ENCODE results near the gene PPP2R5B. TPM values are rescaled to one million over a fixed set of nuclear protein-coding genes. Genes with fewer than 3 reads are reported as not detected.

The PPP2R5B gene
- total RNA-seq, 1 experiment from 2014 or later = 8.7 TPM

GRCh38 chr11:64917663-64917995 lies 6.9 kb upstream of the PPP2R5B start:
- POLR2A ChIA-PET = no interaction called here
- TF ChIP-seq ZNF281 (CRISPR knock-in tag; IDR thresholded peaks at IDR 0.05) = no peak
- no peak for TF ChIP-seq AFF4 (CRISPR knock-in tag; IDR thresholded peaks at IDR 0.05; ENCODE audit: borderline replicate concordance)
- no peak for TF ChIP-seq ZBTB21 (CRISPR knock-in tag; IDR thresholded peaks at IDR 0.05; ENCODE audit: borderline replicate concordance)
- TF ChIP-seq AR (CRISPR knock-in tag; IDR thresholded peaks at IDR 0.05) = no peak
- no peak for TF ChIP-seq NFYB (CRISPR knock-in tag; conservative IDR thresholded peaks at IDR 0.05; ENCODE audit: low read depth)
- no peak for TF ChIP-seq SMAD3 (CRISPR knock-in tag; IDR thresholded peaks at IDR 0.05; ENCODE audit: borderline replicate concordance)
- TF ChIP-seq GTF2I (CRISPR knock-in tag; conservative IDR thresholded peaks at IDR 0.05) = no peak
- TF ChIP-seq CREM (CRISPR knock-in tag; IDR thresholded peaks at IDR 0.05) = no peak
- no peak for TF ChIP-seq NFE2L1 (CRISPR knock-in tag; IDR thresholded peaks at IDR 0.05)
- no peak for TF ChIP-seq OVOL2 (CRISPR knock-in tag; IDR thresholded peaks at IDR 0.05; ENCODE audit: borderline replicate concordance)
- no peak for TF ChIP-seq ZNF512 (CRISPR knock-in tag; IDR thresholded peaks at IDR 0.05; ENCODE audit: borderline replicate concordance)
- TF ChIP-seq ZNF532 (CRISPR knock-in tag; IDR thresholded peaks at IDR 0.05; ENCODE audit: borderline replicate concordance) = no peak
- TF ChIP-seq PRRX2 (CRISPR knock-in tag; IDR thresholded peaks at IDR 0.05) = no peak
- TF ChIP-seq ZNF396 (CRISPR knock-in tag; IDR thresholded peaks at IDR 0.05; ENCODE audit: borderline replicate concordance) = no peak
- no peak for TF ChIP-seq FOXP4 (CRISPR knock-in tag; IDR thresholded peaks at IDR 0.05)
- ATAC-seq (no peak), DNase-seq (ENCODE audit: low spot score) (no peak)
- Mint-ChIP-seq H3K27ac (peak overlapping the region; percentile 98), H3K27me3 (ENCODE audit: low read depth) (no peaks in the 10 kb centered on the region), H3K36me3 (no peaks in the 10 kb centered on the region), H3K9me3 (no peaks in the 10 kb centered on the region), H3K4me3 (peak overlapping the region; percentile 88), H3K4me1 (peaks cover 13% of the 10 kb centered on the region)
- CTCF ChIA-PET = interaction anchor here (2.3 to 4.1 kb wide), 3 partner anchors 17 to 79 kb away, joined by 6 to 14 read pairs (median 10); partner anchors contain the start of genes BATF2 and GPHA2
